GM19397 (cell line): ENCODE results near the gene COMMD9.
A peak's percentile ranks its signal among the peaks of the same experiment; 100 is the strongest.
"Not testable (repeated sequence)": the region's sequence is repeated elsewhere in the genome, so short reads cannot be mapped to it uniquely, and the experiment has no call there.

Experiments
- ATAC-seq: cut with Tn5 transposase; IDR thresholded peaks from one replicate; pipeline ENCODE4 v1.9.1; 2021; ENCODE audit warnings: mild to moderate bottlenecking, moderate library complexity; ENCODE audit not compliant: unreplicated experiment

Gene COMMD9

GRCh38 chr11:36289226-36289852, at the start of gene COMMD9:
Gene COMMD9, minus strand, starts transcription at chr11:36289424. Its CDS starts 12 bp downstream, at chr11:36289412.
- ATAC-seq, result peak; percentile 100

- no peak for ATAC-seq
Observed at GRCh38 chr11:36333897-36334296, 44.7 kb upstream of the COMMD9 start.

GRCh38 chr11:36333468-36333867, 44.2 kb upstream of the COMMD9 start:
- ATAC-seq, result no peak

DNA sequence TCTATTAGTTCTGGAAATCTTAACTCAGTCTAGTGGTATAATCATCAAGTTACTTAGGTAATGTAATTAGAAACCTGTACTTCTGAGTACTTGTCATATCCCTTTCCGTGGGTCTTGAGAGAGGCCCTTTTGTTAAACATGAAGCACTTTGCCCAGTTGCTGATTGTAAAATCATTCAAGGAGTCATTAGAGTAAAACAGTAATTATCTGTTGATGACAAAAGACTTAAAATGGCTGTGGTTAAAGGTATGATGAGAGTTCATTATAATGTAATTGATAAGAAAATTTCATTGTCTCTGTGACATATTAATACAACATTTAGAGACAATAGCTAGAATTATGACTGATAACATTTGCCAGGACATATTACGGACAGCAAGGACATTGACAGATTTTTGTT, 41.2 kb upstream of the COMMD9 start:
- ATAC-seq, result no peak

DNA sequence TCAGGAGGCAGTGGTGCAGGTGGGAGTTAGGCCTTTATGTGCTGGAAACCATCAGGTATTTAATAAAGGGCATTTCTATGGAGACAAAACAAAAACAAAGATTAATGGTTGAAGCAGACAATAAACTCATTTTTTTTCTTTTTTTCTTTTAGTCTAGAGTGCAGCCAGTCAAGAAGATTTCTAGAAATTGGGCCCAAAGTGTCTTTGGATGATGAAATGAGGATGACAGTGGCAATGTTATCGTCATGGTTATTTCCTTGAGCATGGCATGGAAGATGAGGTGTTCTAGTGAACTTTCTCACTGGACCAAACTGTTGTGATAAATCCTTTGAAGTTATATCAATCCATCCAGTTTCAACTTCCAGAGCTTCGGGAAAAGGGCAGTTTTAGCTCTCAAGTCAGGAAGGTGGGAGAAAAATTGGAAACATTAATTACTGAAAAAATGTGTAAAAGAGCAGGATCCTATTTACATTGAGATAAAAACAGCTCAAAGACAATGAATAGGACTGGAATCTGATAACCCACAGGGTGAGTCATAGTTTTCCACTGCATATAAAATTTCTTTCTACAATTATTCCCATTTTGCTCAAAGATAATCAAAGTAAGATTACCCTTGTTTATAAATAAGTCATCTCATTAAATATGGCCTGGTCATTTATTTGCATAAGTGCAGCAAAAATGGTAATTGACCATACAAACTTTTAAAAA, 39.9 kb upstream of the COMMD9 start:
- no peak for ATAC-seq

DNA sequence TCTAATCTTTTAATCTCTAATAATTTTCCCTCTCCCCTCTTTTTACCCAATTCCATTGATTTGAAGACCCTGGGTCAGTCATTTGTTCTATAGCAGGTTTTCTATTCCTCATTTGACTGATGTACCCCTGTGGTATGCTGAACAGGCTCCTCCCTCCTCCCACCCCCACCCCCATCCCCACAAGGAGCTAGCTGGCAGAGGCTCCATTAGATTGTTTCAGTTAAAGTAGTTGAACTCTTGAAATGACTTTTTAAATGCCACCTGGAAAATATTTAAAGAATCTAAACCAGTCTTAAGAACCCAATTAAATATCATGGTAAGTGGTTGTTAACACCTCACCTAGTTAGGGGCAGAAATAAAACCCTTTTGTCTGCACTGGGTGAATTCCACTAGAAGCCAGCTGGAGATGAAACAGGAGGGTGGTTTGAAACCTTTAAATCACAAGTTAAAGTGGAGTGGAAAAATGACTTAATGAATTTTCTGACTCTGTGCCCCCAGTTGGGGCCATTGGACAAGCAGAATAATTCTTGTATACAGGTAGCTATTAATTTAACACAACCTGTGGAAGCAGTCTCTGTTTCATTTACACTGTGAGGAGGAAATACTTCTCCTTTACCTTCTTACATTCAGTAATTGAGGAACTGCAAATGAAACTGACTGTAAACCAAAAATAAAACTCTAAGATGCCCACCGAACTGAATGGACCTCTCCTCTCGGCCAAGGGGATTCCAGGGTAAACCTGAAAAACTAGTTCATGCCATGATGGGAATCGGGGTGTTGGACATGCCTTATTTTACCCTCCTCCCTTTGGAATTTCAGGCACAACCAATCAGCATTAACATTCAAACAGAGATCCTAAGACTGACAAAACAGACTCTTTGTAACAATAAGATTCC, 37.5 kb upstream of the COMMD9 start:
- ATAC-seq, result peak; percentile 75

DNA sequence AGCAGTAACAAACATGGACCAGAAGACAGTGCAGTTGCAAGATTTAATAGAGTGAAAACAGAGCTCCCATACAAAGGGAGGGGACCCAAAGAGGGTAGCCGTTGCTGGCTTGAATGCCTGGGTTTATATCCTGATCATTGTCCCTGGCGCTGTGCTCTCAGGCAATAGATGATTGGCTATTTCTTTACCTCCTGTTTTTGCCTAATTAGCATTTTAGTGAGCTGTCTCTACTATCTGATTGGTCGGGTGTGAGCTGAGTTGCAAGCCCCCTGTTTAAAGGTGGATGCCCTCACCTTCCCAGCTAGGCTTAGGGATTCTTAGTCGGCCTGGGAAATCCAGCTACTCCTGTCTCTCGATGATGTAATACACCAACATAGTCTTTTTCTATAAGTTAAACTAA, 36.2 kb upstream of the COMMD9 start:
- not testable (repeated sequence) for ATAC-seq

GRCh38 chr11:36324956-36325355, 35.7 kb upstream of the COMMD9 start:
- not testable (repeated sequence) for ATAC-seq

DNA sequence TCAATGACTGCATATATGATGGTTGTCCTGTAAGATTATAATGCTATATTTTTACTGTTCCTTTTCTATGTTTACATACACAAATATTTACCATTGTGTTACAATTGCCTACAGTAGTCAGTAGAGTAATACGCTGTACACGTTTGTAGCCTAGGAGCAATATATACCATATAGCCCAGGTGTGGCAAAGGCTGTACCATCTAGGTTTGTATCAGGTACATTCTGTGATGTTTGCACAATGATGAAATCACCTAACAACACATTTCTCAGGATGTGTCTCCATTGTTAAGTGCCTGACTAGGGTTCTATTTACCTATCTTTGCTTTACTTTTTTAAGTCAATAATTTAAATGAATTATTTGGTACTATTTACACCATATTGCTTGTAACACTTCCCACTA, 28.8 kb upstream of the COMMD9 start:
- ATAC-seq, result no peak

- ATAC-seq, result no peak
Observed at GRCh38 chr11:36316049-36316448, 26.8 kb upstream of the COMMD9 start.

GRCh38 chr11:36314434-36314767, 25.2 kb upstream of the COMMD9 start:
- ATAC-seq, result no peak

DNA sequence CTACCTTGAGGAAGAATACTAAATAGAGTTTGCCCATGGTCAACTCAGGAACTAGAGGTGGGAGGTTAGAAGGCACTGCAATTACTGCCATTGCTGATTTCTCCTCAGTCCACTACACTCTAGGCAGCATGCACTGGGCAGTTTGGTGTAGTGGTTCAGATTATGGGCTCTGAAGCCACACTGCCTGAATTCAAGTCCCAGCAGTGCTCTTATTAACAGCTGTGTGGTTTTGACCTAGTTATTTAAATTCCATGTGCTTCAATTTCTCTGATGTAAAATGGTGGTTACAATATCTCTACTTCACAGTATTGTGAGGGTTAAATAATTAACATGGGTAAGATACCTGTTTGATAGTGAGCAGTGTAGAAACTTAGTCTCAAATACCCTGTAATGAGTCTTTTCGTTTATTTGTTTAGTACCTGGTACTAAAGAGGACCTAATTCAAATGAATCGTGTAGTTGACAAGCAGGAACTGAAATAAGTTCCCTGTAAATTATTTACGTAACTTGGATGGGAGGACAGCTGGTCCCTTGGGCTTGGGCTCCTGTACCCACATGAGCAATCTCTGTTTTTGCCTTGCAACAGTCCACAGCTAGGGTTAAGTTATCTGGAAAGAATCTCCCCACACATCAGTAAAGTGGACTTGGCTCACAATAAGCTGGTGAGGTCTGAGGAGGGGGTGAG, 24.7 kb upstream of the COMMD9 start:
- ATAC-seq, result peak; percentile 54

- ATAC-seq, result no peak
Observed at GRCh38 chr11:36312611-36313472, 23.6 kb upstream of the COMMD9 start.

DNA sequence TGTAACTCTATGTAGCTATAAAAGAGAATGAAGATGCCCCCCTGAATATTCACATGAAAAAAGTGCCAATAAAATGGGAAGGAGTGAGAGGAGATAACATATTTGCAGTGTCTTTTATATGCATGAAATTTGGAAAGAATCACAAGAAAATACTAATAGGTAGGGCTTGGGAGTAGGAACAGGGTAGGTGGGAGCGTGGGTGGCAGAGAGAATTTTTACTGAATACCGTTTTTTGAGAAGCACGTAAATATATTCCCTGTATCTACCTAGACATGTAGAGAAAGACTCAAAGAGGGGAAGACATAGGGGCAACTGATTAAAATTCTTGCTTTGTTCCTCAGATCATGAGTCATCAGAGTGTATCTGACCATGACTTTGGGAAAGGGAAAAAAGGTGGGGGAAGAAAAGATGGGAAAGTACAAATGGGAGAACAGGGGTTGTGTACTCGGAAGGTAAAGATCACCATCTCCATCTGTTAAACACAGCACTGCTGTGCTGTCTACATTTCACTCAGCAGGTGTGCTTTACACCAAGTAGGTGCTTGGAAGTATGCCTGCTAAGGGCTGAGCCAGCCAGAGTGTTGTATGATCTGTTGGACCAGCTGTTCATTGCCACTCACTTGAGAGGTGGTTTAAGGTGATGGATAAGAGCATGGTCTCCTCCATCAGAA, 22.8 kb upstream of the COMMD9 start:
- no peak for ATAC-seq

DNA sequence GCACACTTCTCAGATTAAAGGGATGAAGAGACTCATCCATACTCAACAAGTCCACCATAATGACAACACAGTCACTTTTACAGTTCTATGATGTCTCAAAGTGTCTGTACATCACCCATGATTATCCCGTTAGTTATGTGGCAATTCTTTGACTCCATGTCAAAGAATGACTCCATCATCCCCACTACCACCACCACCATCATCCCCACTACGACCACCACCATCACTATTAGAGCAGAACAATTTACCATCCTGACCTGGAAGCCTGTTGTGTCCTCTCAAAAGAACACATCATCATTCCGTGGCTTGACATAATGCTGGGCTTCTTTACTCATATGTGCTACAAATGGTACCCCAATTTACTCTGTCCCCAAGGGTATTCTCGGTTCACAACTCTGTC, 20.6 kb upstream of the COMMD9 start:
- ATAC-seq, result no peak

DNA sequence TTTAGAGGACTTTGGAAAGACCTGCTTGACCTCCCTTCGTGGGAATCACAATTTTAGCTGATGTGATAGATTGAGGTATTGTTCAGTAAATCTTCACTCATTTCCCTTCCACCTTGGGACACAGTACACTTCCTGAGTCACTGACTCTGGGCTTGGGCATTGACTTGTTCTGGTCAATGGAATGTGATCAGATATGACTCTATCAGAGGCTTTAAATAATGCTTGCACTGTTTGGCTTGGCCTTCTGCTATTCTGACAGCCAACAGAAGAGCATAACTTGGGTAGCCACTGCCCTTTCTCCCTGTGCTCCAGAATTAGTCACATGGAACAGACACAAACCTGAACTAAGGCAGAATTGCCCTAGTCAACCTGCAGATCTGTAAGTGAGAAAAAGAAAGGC, 19.4 kb upstream of the COMMD9 start:
- ATAC-seq, result no peak

DNA sequence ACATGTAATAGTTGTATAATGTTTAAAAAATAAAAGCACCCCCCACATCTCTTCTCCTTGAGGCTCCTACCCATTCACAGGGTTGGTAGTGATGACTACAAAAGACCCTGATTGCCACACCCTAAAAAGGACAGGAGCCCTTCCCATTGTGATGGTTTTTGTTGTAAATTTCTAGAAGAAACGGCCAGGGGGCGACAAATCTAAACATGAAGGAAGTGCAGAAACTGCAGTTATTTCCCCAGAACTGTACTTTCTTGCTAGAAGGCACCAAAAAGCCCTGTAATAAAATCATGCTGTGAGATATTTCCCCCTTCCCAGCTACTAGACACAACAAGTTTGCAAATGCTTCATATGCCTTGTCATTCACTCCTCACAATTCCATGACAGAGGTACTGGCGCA, 17.7 kb upstream of the COMMD9 start:
- ATAC-seq, result no peak

- ATAC-seq, result no peak
Observed at GRCh38 chr11:36305047-36305446, 15.8 kb upstream of the COMMD9 start.

DNA sequence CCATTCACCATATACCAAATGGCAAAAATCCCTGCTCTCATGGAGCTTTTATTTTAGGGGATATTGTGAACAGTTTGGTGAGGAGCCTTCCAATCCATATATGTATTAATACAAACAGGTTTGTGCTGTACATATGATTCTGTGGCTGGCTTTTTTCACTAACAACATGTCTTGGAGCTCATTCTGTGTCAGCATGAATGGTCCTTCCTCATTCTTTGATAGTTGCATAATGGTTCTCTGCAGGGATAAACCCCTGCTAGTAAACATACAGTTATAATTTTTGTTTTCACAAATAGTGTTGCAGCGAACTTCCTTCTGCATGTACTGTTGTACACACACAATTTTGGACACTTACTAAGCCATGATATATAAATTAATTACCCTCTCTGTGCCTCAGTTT, 15.1 kb upstream of the COMMD9 start:
- ATAC-seq, result no peak

DNA sequence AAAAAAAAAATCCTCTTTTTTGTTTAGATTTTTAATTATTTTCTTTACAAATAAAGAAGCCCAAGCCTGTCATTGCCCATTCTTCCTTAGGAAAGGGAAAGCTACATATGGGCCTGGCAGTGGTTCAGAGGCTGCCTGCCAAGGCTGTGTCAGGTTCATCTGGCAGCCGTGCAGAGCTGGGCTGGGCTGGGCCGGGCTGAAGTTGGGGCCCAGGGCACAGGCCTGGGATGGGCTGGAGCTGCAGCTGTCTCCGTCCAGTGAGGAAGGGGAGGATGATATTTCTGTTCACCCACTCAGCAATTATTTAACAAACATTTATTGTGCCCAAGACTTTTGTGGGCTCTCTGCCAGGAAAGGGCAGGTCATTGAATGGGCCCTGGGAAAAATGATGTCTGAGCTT, 11.4 kb upstream of the COMMD9 start:
- ATAC-seq, result no peak
